ENCODE measurements around the gene JADE2. TPM values are rescaled to one million over a fixed set of nuclear protein-coding genes. Genes with fewer than 3 reads are reported as not detected.

The JADE2 gene
- total and polyA plus RNA-seq, 2 experiments from 2014 or later, result 16.2 to 40.8 TPM

DNA sequence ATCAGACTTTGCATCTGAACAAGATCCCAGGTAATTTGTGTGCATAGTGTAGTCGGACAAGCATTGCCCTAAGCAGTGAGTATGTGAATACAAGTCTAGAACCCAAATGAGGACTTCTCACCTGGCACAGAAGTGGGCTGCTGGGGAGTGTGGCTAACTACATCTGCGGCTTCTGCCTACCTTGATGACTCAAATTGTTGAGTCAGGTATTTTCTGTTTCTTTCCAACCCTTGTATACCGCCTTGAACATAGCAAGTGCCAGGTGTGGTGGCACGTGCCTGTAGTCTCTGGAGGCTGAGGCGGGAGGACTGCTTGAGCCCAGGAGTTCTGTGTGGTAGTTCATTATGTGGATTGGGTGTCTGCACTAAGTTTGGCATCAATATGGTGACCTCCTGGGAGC, 7.9 kb upstream of the JADE2 start (continued):
- TF ChIP-seq ZNF462 (CRISPR knock-in tag; IDR thresholded peaks at IDR 0.05) (no peak), ZNF331 (CRISPR knock-in tag; IDR thresholded peaks at IDR 0.05; ENCODE audit: low read depth) (no peak)

DNA sequence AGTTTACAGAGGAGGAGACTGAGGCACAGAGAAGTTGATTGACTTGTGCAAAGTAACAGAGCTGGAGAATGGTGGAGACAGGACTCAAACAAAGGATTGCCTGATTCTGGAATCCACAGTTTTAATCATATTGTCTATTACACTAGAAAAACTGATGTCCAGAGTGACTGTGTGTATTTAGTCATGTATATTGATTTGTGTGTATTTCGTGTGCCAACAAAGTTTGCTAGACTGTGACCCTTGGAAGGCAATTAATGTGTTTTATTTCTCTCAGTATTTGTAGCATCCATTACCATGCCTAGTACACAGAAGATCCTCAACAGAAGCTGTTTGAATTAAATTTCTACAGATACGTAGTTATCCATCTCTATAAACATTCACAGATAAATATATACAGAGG, 5.5 kb upstream of the JADE2 start:
- Histone ChIP-seq H3K27me3 (ENCODE audit: insufficient read depth) (no peaks in the 10 kb centered on the region), H4K20me1 (replicated peaks; ENCODE audit: insufficient read depth) (no peaks in the 10 kb centered on the region), H3K79me2 (replicated peaks; ENCODE audit: insufficient read depth) (no peaks in the 10 kb centered on the region), H3K36me3 (ENCODE audit: insufficient read depth) (no peaks in the 10 kb centered on the region), H2AFZ (no peak overlapping the region), H3K9me2 (ENCODE audit: insufficient read depth) (no peaks in the 10 kb centered on the region), H3K4me2 (no peak overlapping the region), H3K4me3 (no peak overlapping the region), H3K4me1 (ENCODE audit: insufficient read depth) (peaks cover 12% of the 10 kb centered on the region), H3K27ac (ENCODE audit: low read depth) (no peak overlapping the region), H3F3A (replicated peaks; ENCODE audit: low read depth) (peaks cover 16% of the 10 kb centered on the region)
- Mint-ChIP-seq H3K27ac (no peak overlapping the region), H3K27me3 (ENCODE audit: insufficient read depth, low read depth, poor library complexity) (peaks cover 5% of the 10 kb centered on the region), H3K36me3 (ENCODE audit: low read depth) (no peaks in the 10 kb centered on the region), H3K4me3 (no peak overlapping the region), H3K9me3 (no peaks in the 10 kb centered on the region), H3K4me1 (peaks cover 20% of the 10 kb centered on the region)
- no peak for DNase-seq (ENCODE audit: low spot score)
- ATAC-seq, result no peak
- TF ChIP-seq JUNB (IDR thresholded peaks at IDR 0.05; ENCODE audit: unreplicated experiment) (no peak), CREB1 (CRISPR knock-in tag; IDR thresholded peaks at IDR 0.05; ENCODE audit: low read depth) (no peak), ZNF114 (CRISPR knock-in tag; IDR thresholded peaks at IDR 0.05) (no peak), STAT1 (IDR thresholded peaks at IDR 0.05; ENCODE audit: unreplicated experiment) (no peak), NANOG (IDR thresholded peaks at IDR 0.05; ENCODE audit: borderline replicate concordance) (no peak), ZNF462 (CRISPR knock-in tag; IDR thresholded peaks at IDR 0.05) (no peak), EZH2phosphoT487 (IDR thresholded peaks at IDR 0.05; ENCODE audit: unreplicated experiment) (no peak)
- TF ChIP-seq, protein P1, sequence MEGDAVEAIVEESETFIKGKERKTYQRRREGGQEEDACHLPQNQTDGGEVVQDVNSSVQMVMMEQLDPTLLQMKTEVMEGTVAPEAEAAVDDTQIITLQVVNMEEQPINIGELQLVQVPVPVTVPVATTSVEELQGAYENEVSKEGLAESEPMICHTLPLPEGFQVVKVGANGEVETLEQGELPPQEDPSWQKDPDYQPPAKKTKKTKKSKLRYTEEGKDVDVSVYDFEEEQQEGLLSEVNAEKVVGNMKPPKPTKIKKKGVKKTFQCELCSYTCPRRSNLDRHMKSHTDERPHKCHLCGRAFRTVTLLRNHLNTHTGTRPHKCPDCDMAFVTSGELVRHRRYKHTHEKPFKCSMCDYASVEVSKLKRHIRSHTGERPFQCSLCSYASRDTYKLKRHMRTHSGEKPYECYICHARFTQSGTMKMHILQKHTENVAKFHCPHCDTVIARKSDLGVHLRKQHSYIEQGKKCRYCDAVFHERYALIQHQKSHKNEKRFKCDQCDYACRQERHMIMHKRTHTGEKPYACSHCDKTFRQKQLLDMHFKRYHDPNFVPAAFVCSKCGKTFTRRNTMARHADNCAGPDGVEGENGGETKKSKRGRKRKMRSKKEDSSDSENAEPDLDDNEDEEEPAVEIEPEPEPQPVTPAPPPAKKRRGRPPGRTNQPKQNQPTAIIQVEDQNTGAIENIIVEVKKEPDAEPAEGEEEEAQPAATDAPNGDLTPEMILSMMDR (conservative IDR thresholded peaks at IDR 0.05; ENCODE audit: low read depth in 2 of 2), result no peak

Measured in GM23338 (cell line).